ENCODE data around the gene DIS3L. TPM values are rescaled to one million over a fixed set of nuclear protein-coding genes. Genes with fewer than 3 reads are reported as not detected.
A peak's percentile ranks its signal among the peaks of the same experiment; 100 is the strongest.

Gene DIS3L
- total and polyA plus RNA-seq, 4 donors, result 43.4 to 54.2 (median 46.0) TPM

DNA sequence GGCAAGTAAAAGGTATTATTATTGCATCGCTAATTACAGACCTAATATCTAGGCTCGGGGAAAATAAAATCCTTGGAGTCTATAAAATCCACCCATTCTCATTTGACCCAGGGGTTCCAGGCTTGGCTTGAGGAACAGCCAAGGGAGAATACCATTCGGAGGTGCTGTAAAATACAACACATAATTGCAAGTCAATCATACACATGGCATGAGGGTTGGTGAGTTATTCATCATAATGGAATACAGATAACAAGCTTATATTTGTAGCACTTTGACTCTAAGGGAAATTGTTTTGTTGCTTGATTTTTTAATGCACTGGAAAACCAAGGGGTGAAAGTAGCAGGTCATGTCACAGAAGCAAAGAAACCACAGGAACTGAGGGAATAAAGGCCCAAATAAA is 16.8 kb upstream of the DIS3L start:
- H3K9me3 ChIP-seq (ENCODE audit: control insufficient read depth, insufficient read depth, low read length), result no peaks in the 10 kb centered on the region
- whole genome bisulfite sequencing (ENCODE audit: insufficient coverage), result no CpG with 5 or more reads among the region's 3 CpGs

DNA sequence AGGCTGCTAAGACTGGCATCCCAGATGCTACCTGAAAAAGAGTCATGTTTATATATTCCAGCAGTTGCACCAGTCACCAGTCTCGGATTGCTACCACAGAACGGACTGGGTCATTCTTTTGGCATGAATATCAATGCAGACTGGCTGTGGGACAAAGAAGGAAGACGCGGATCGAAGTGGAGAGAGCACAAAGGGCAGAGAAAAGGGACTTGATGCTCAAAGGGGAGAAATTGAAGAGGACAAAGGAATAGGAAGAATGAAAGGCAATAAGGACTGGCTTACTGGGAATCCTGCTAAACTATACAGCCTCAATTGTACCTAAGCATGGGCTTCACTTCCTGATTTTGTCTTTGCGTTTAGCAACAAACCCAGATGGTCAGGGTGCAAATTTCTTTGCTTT is 15.3 kb upstream of the DIS3L start:
- H3K4me1 ChIP-seq (ENCODE audit: control insufficient read depth, insufficient read depth, low read length), result no peaks in the 10 kb centered on the region
- no peak for DNase-seq (ENCODE audit: low read depth in 4 of 6, low spot score in 6 of 6)
- no peak overlapping the region for H3K4me3 ChIP-seq (ENCODE audit: low read depth, low read length)
- no peaks in the 10 kb centered on the region for H3K9me3 ChIP-seq (ENCODE audit: control insufficient read depth, insufficient read depth, low read length)
- 41% methylated on average over 6 of the region's 6 CpGs for WGBS (ENCODE audit: insufficient coverage)
- no peaks in the 10 kb centered on the region for H3K27me3 ChIP-seq (ENCODE audit: control insufficient read depth, insufficient read depth, low read length)
- no peak overlapping the region for H3K27ac ChIP-seq (ENCODE audit: low read depth, low read length)
- H3K36me3 ChIP-seq (ENCODE audit: control insufficient read depth, insufficient read depth, low read length), result no peaks in the 10 kb centered on the region

More for the DNA sequence above, 16.8 kb upstream of the DIS3L start:
- Histone ChIP-seq H3K27ac (ENCODE audit: low read depth, low read length) (no peak overlapping the region), H3K4me1 (ENCODE audit: control insufficient read depth, insufficient read depth, low read length) (no peaks in the 10 kb centered on the region), H3K36me3 (ENCODE audit: control insufficient read depth, insufficient read depth, low read length) (no peaks in the 10 kb centered on the region), H3K27me3 (ENCODE audit: control insufficient read depth, insufficient read depth, low read length) (no peaks in the 10 kb centered on the region), H3K4me3 (ENCODE audit: low read depth, low read length) (no peak overlapping the region)
- DNase-seq (ENCODE audit: low read depth in 4 of 6, low spot score in 6 of 6), result no peak

DNA sequence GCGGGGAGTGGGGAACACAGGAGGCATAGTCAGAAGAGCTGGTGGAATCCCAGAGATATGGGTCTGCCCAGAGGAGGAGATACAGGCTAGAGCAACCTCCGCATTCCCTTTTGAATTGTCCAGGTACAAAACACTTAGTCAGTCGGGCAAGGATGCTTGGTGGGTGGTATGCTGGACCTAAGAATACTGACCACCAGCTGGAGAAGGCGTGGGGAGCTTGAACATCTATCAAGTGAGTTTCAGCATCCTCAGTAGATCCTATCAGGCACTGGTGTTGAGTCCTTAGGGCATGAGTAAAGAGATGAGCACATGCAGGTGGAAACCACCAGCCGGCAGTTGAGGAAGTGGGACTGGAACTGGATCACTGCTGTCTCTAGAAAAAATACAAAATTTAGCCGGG is 14.7 kb upstream of the DIS3L start:
- Histone ChIP-seq H3K27ac (ENCODE audit: low read depth, low read length) (no peak overlapping the region), H3K4me3 (ENCODE audit: low read depth, low read length) (no peak overlapping the region), H3K9me3 (ENCODE audit: control insufficient read depth, insufficient read depth, low read length) (no peaks in the 10 kb centered on the region), H3K27me3 (ENCODE audit: control insufficient read depth, insufficient read depth, low read length) (no peaks in the 10 kb centered on the region), H3K4me1 (ENCODE audit: control insufficient read depth, insufficient read depth, low read length) (no peaks in the 10 kb centered on the region), H3K36me3 (ENCODE audit: control insufficient read depth, insufficient read depth, low read length) (no peaks in the 10 kb centered on the region)
- DNase-seq (ENCODE audit: low read depth in 4 of 6, low spot score in 6 of 6), result no peak
- 89% methylated on average over 6 of the region's 6 CpGs for WGBS (ENCODE audit: insufficient coverage)

DNA sequence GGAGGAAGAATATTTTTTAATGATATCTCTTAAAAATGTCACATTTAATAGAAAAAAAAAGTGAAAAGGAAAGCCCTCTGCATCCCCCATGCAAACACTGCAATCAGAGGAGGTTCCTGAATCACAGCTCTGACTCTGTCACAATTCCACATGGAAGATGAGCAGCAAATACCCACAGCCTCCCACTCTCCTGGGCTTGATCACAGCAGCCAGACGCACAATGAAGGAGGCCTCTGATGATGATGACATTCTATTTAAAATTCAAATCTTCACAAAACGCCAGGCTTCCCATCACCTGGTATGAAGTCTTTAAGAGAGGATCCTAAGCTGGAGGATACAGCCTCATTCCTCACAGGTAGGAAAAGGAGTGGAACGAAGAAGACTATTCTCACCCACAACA is 9.1 kb upstream of the DIS3L start:
- Histone ChIP-seq H3K27ac (ENCODE audit: low read depth, low read length) (no peak overlapping the region), H3K36me3 (ENCODE audit: control insufficient read depth, insufficient read depth, low read length) (no peaks in the 10 kb centered on the region), H3K4me1 (ENCODE audit: control insufficient read depth, insufficient read depth, low read length) (no peaks in the 10 kb centered on the region), H3K27me3 (ENCODE audit: control insufficient read depth, insufficient read depth, low read length) (no peaks in the 10 kb centered on the region), H3K9me3 (ENCODE audit: control insufficient read depth, insufficient read depth, low read length) (no peaks in the 10 kb centered on the region), H3K4me3 (ENCODE audit: low read depth, low read length) (no peak overlapping the region)
- no CpG with 5 or more reads among the region's 3 CpGs for WGBS (ENCODE audit: insufficient coverage)
- no peak for DNase-seq (ENCODE audit: low read depth in 4 of 6, low spot score in 6 of 6)

DNA sequence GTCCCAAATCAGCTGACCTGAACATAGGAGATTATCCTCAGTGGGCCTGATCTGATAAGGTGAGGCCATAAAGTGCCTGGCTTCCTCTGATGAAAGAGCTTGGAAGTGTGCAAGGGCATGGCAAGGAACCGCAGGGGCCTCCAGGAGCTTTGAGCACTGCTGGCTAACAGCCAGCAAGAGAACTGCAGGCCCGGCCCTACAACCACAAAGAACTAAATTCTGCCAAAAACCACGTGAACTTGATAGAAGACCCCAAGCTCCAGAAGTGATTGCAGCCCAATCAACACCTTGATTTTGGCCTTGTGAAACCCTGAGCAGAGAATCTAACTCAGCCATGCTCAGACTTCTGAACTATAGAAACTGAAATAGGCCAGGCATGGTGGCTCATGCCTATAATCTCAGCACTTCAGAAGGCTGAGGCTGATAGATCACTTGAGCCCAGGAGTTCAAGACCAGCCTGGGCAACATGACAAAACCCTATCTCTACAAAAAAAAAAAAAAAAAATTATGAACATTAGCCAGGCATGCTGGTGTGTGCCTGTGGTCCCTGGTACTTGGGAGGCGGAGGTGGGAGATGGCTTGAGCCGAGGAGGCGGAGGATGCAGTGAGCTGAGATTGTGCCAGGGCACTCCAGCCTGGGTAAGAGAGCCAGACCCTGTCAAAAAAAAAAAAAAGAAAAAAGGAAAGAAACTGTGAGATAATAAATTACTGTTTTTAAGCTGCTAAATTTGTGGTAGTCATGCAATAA is 7.7 kb upstream of the DIS3L start:
- WGBS (ENCODE audit: insufficient coverage), result 69% methylated on average over 6 of the region's 6 CpGs

DNA sequence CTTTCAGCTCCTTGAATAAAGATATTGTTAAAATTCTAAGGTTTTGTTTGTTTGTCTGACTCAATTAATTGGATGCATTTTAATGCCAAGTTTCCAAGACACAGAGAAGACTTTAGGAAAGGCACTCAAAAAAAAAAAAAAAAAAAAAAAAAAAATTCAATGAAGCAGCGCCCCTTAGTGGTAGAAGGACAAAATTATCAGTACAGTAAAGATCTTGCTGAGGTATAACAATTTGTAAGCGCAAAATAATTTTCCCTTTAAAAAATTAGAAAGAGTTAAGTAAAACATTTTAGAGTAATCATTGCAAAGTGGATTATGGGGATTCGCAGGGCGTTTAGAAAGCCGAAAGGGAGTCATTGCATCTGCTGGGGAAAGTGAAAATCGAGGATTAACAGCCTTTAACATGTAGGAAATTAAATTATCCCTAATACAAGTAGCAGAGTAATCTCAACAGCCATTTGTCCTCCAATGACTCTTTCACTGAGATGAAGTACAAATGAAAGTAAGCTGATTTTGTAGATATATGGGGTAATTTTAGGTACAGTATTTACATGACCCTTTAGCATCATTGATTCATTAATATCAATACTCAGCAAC is 5.8 kb upstream of the DIS3L start:
- Histone ChIP-seq H3K4me1 (ENCODE audit: control insufficient read depth, insufficient read depth, low read length) (peaks cover 5% of the 10 kb centered on the region), H3K27me3 (ENCODE audit: control insufficient read depth, insufficient read depth, low read length) (no peaks in the 10 kb centered on the region), H3K4me3 (ENCODE audit: low read depth, low read length) (no peak overlapping the region), H3K36me3 (ENCODE audit: control insufficient read depth, insufficient read depth, low read length) (no peaks in the 10 kb centered on the region), H3K9me3 (ENCODE audit: control insufficient read depth, insufficient read depth, low read length) (no peaks in the 10 kb centered on the region), H3K27ac (ENCODE audit: low read depth, low read length) (no peak overlapping the region)
- DNase-seq (ENCODE audit: low read depth in 4 of 6, low spot score in 6 of 6), result peak in 3 of 6 donors; percentile 54 to 94 (median 82)
- no CpG with 5 or more reads among the region's 6 CpGs for WGBS (ENCODE audit: insufficient coverage)

More for the DNA sequence above, 7.7 kb upstream of the DIS3L start:
- Histone ChIP-seq H3K4me3 (ENCODE audit: low read depth, low read length) (no peak overlapping the region), H3K27ac (ENCODE audit: low read depth, low read length) (no peak overlapping the region), H3K27me3 (ENCODE audit: control insufficient read depth, insufficient read depth, low read length) (no peaks in the 10 kb centered on the region), H3K4me1 (ENCODE audit: control insufficient read depth, insufficient read depth, low read length) (no peaks in the 10 kb centered on the region), H3K36me3 (ENCODE audit: control insufficient read depth, insufficient read depth, low read length) (no peaks in the 10 kb centered on the region), H3K9me3 (ENCODE audit: control insufficient read depth, insufficient read depth, low read length) (no peaks in the 10 kb centered on the region)
- DNase-seq (ENCODE audit: low read depth in 4 of 6, low spot score in 6 of 6), result peak in 1 of 6 donors; percentile 32

DNA sequence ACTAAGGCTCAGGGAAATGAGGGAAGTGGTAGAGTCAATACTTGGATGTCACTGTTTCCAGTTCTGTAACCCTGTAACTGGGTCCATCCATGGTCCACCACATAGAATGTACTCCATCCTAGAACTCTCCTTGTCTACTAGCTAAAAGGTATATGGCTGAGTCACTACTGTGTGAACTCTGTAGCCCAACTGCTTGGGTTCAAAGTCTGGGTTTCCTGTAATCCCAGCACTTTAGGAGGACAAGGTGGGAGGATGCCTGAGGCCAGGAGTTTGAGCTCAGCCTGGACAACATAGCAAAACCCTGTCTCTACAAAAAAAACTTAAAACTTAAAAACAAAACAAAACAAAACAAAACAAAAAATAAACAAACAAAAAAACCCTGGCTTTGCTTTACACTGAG is 5.3 kb upstream of the DIS3L start:
- H3K4me1 ChIP-seq (ENCODE audit: control insufficient read depth, insufficient read depth, low read length), result peaks cover 10% of the 10 kb centered on the region
- no peak for DNase-seq (ENCODE audit: low read depth in 4 of 6, low spot score in 6 of 6)
- H3K27me3 ChIP-seq (ENCODE audit: control insufficient read depth, insufficient read depth, low read length), result no peaks in the 10 kb centered on the region
- no peak overlapping the region for H3K4me3 ChIP-seq (ENCODE audit: low read depth, low read length)
- no peaks in the 10 kb centered on the region for H3K9me3 ChIP-seq (ENCODE audit: control insufficient read depth, insufficient read depth, low read length)
- no peaks in the 10 kb centered on the region for H3K36me3 ChIP-seq (ENCODE audit: control insufficient read depth, insufficient read depth, low read length)
- no peak overlapping the region for H3K27ac ChIP-seq (ENCODE audit: low read depth, low read length)

DNA sequence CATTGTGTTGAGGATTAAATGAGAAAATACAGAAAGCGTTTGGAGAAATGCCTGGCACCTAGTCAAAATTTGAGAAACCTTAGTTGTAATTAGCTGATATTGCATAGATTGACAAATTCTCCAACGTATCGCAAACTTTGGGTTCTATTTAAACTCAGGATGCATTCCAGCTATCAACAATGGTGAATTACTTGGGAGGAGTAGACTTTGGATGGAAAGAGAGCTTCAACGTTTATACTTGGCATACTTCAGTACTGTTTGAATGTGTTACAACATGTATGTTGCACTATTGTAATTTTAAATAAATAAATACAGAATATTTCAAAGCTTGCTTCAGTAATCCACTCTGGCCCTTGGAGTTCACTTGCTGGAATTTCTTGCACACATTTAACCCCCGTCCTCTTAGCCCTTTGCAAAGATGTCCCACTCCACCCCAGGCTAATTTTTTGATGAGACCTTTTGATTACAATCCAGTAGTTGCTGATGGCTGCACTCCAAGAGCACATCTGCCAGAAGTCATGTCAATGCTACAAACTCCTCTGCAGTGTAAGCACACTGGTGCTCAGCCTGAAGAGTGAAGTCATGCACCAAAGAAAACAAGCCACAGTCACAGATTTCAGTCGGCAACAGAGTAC is 4.7 kb upstream of the DIS3L start:
- Histone ChIP-seq H3K4me1 (ENCODE audit: control insufficient read depth, insufficient read depth, low read length) (peaks cover 13% of the 10 kb centered on the region), H3K36me3 (ENCODE audit: control insufficient read depth, insufficient read depth, low read length) (no peaks in the 10 kb centered on the region), H3K27ac (ENCODE audit: low read depth, low read length) (no peak overlapping the region), H3K4me3 (ENCODE audit: low read depth, low read length) (no peak overlapping the region), H3K9me3 (ENCODE audit: control insufficient read depth, insufficient read depth, low read length) (no peaks in the 10 kb centered on the region), H3K27me3 (ENCODE audit: control insufficient read depth, insufficient read depth, low read length) (no peaks in the 10 kb centered on the region)
- peak in 1 of 6 donors; percentile 50 for DNase-seq (ENCODE audit: low read depth in 4 of 6, low spot score in 6 of 6)
- WGBS (ENCODE audit: insufficient coverage), result 57% methylated on average over 2 of the region's 6 CpGs

DNA sequence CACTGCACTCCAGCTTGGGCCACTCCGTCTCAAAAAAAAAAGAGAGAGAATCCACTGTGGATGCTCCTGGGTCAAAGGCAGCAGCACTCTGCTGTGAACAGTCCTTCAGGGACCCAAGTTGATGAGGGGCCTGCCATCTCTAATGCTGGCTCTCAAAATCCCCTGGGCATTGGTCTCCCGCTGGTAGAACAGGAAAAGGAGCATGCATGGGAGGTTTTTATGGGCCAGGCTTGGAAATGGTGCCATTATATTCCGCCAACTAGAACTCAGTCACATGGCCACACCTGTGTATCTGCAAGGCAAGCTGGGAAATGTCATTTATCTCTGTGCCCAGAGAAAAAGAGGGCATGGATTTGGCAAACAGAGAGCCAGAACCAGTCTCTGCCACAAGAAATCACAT is 3.4 kb upstream of the DIS3L start:
- Histone ChIP-seq H3K36me3 (ENCODE audit: control insufficient read depth, insufficient read depth, low read length) (no peaks in the 10 kb centered on the region), H3K9me3 (ENCODE audit: control insufficient read depth, insufficient read depth, low read length) (no peaks in the 10 kb centered on the region), H3K27me3 (ENCODE audit: control insufficient read depth, insufficient read depth, low read length) (no peaks in the 10 kb centered on the region), H3K4me3 (ENCODE audit: low read depth, low read length) (no peak overlapping the region), H3K4me1 (ENCODE audit: control insufficient read depth, insufficient read depth, low read length) (peaks cover 21% of the 10 kb centered on the region), H3K27ac (ENCODE audit: low read depth, low read length) (no peak overlapping the region)
- no peak for DNase-seq (ENCODE audit: low read depth in 4 of 6, low spot score in 6 of 6)
- 94% methylated on average over 3 of the region's 3 CpGs for WGBS (ENCODE audit: insufficient coverage)

DNA sequence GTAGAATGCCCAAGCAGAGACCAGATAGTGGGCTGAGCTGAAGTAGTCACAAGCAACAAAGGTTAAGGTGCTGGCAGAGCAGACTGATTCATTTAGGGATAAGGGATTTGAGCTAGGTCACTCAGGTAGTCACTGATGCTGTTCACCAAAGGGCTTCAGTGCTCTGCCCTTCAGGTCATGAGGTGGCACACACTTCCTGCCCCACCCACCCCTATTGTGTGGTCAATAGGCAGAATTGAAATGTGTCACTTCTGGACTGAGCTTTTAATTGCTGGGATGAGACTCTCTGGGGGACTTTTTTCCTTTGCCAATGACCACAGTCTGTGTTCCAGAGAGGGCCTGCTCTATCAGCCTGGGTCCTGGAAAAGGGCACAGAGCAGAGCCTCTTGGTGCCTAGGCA is 2.9 kb upstream of the DIS3L start:
- no peak for DNase-seq (ENCODE audit: low read depth in 4 of 6, low spot score in 6 of 6)
- no peaks in the 10 kb centered on the region for H3K27me3 ChIP-seq (ENCODE audit: control insufficient read depth, insufficient read depth, low read length)
- H3K4me3 ChIP-seq (ENCODE audit: low read depth, low read length), result no peak overlapping the region
- H3K9me3 ChIP-seq (ENCODE audit: control insufficient read depth, insufficient read depth, low read length), result no peaks in the 10 kb centered on the region
- no peak overlapping the region for H3K27ac ChIP-seq (ENCODE audit: low read depth, low read length)
- H3K4me1 ChIP-seq (ENCODE audit: control insufficient read depth, insufficient read depth, low read length), result peaks cover 21% of the 10 kb centered on the region
- no peaks in the 10 kb centered on the region for H3K36me3 ChIP-seq (ENCODE audit: control insufficient read depth, insufficient read depth, low read length)

All from spinal cord (tissue), 10 donors.